GM10847 (cell line): ENCODE measurements around the gene EPB41L4A.

Experiments
- POLR2A ChIP-seq: IDR thresholded peaks from 2 replicates; pipeline ENCODE4 v1.6.1; 2011; ENCODE audit not compliant: insufficient read length; ENCODE audit errors: extremely low read depth

The EPB41L4A gene

DNA sequence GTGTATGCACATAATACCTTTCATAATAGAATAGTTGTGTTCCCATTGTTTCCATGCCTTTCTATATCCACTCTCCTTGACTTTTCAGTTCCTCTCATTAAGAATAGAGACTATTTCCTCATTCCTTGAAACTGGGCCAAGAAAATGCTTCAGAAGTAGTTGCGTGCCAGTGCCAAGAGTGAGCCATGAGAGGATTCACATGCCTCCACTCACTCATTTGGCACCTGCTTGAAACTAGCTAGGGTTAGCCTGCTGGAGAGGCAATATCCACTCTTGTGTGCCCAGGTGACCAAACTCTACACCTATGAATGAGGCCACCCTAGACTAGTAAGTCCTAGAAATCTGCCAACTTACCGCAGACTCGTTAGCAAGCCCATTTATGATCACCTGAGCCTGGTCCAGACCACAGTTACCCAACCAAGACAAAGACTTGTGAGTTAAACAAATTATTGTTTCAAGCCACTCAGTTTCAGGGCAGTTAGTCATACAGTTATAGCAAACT lies 276.3 kb downstream of the EPB41L4A start:
- TF ChIP-seq POLR2A: no peak

DNA sequence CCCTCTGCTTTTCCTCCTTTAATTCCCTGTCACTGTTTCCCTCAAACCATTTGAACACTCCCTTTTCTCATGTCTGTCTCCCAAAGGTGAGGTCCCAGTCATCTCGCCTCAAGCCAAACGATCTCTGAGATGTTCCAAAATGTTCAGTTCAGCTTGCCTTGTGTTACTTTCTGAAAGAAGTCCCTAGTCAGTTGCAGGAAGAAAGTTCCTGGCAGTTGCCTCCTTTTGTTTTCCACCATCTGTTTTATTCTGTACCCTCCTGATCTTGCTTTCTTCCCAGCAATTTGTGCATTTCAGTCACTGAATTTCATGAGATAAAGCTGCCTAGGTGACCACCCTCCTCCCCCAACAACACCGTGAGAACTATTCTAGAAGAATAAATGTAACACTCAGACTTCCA lies 277.5 kb downstream of the EPB41L4A start:
- TF ChIP-seq POLR2A: no peak

DNA sequence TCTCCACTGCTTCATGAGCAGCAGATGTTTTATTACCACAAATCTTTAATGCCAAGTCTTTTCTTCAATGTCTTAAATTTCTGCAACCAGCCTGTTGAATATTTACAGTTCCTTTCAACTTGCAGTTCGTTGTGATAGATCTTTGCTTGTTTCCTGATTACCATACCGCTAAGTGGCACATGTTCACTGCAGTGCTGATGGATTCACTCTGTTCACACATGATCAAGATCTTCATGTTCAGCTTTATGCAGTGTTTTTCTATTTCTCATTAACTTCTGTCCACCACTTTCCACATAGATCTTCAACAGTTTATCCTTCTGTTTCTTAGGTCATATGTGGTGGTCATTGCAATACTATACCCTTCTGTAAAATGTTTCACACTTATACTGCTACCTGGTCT lies 280.6 kb downstream of the EPB41L4A start:
- TF ChIP-seq POLR2A: no peak

DNA sequence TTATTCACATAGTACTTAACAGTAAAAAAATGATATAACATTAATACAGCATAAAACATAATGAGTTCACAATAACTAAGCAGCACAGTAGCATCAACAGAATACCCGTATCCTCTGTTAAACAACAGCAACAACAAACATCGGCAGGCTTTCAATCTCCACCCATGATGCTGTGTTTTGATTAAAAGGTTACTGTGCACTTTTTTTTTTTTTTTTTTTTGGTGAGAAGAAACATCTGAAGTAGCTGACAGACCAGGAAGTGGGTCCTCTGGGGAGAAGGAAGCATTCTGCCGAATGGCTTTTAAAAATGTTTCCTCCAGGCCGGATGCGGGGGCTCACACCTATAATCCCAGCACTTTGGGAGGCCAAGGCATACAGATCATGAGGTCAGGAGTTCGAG lies 282.3 kb downstream of the EPB41L4A start:
- no peak for TF ChIP-seq POLR2A

DNA sequence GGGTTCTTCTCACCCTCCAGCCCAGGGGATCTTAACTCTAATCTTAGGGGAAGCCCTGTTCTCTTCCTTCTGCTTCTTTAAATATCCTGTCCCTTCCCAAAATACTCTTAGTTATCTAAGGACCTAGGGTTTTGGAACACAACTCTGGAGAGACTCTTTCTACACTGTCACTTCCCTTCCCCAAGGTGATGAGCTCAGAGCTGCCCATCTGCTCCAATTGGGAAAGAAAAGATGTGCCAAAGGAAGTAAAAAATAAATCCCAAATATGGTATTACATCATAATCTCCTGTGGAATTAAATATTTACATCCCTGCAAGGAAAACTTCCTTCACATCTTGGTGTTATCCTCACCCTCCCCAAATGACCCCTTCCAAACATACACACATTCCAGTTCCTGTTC lies 291.2 kb downstream of the EPB41L4A start:
- no peak for TF ChIP-seq POLR2A

DNA sequence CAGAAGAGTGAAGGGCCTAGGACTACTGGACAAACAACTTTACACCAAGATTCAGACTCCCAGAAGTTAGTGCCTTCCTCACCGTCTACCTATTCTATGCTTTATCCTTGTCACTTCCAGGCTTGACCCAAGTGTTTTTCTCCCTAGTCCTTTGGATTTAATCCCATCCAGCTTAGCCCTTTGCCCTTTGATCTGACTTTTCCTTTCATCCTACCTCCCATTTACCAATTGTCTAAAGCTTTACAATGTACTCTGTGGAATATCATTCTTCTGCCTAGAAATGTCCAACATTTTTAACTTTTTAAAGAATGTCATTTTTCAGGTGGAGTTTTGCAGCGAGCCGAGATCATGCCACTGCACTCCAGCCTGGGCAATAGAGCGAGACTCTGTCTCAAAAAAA lies 292.1 kb downstream of the EPB41L4A start:
- no peak for TF ChIP-seq POLR2A

DNA sequence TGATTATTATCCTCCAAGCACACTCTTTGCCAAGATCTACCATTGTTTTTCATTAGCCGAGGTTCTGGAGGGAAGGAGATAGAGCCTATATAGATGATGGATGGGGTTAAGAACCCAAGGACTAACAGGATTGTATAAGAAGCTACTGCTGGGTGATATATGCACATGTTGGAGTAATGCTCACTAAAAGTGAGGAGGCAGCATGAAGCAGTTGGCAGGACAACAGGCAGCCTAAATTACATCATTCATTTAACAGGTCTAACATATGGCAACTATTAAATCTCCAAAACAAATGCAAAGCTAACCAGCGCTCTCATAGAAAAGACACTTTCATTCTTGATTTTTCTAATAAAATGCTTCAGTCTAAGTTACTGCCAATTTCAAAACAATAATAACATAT lies 293.2 kb downstream of the EPB41L4A start:
- no peak for TF ChIP-seq POLR2A

DNA sequence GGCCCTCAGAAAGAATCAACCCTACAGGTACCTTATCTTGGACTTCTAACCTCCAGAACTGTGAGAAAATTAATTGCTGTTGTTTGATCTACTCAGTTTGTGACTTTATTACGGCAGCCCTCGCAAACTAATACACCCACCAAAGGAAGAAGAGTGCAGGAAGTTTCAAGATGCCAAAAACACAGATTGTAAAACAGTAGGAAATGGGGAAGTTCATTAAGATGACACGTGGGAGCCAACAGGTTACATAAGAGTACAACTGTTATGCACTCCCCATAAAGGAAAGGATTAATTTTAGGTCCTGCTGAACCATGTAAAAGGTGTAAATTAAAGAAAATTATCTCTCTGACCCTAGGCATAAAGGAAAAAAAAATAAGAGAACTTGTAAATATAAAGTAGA lies 294.3 kb downstream of the EPB41L4A start:
- TF ChIP-seq POLR2A: no peak

DNA sequence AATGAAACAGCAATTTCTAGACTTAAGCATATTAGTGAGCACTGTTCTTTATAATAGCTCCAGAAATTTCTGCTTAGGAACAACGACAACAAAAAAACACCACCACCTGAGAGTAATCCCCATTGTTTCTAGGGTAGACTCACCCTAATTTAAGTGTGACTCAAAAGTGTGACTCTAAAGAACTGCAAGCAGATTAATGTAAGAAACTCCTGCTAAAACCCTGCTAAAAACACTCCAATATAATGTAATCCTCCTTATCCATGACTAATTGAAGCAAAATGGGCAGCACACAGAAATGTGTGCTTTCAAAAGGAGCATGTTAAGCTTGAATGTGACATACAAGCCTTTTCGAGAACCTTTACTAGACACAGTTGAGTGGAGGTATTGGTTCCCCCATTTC lies 296.0 kb downstream of the EPB41L4A start:
- no peak for TF ChIP-seq POLR2A

DNA sequence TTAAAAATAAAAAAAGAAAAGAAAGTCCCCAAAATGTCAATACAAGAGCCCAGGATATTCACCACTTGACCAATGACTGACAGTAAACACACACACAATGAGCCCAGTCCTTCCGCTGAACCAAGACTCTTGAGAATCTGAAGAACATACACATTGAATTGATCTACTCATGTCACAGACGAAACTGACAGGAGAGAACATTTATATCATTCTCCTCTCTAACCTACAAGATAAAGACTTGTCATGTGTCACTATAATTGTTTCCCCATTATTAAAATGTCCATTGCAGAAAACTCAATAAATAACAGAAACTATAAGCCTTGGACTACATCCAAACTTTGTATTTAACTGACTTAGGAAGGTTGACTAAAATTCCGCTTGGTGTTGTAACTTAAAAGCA lies 296.7 kb downstream of the EPB41L4A start:
- TF ChIP-seq POLR2A: no peak

DNA sequence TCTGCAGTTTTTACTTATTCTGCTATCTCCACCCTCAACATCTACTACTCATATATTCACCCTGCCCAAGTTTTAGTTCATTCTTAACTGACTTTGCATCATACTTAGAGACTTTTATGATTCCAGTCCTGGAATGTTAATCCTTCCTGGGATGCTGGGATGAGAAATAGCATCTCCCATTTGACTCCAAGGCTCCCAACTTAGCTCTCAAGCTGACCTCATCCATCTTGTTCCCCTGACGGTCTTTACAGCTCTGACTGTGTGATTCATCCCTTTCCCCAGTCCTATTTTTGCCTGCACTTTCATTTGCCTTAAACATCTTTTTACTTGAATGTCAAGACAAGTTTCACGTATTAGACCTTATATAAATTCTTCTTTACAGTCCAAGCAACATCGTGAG lies 297.8 kb downstream of the EPB41L4A start:
- TF ChIP-seq POLR2A: no peak

DNA sequence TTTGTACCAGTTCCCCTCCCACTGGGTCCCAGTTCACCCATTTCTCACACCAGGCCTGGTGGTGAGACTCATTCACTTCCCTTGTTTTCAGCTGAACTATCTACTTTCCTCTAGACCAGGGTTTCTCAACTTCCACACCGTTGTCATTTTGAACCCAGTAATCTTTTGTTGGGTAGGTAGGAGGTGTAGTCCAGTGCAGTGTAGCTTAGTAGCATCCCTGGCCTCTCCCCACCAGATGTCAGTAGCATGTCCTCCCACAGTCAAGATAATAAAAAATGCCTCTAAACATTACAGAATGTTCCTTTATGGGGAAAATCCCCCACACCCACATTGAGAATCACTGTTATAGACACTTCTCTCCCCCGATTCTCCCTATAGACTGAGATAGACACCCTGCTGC lies 299.1 kb downstream of the EPB41L4A start:
- TF ChIP-seq POLR2A: no peak

DNA sequence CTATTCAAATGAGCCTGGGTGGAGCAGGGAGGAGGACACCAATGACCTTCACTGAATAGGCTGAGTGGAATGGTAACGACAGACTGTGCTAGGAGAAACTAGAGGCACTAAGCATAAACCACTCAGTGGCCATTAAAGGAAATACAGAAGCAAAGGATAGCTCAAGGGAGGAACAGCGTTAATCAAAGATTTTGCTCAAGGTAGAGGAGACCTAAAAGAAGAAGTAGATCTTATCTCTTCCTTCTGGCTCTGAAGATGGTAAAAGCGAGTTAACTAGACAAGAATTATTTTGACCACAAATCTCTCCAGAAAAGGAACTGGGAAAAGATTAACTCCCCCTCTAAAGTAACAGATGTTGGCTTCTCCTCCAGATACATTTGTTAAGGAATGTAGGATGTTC lies 299.6 kb downstream of the EPB41L4A start:
- no peak for TF ChIP-seq POLR2A

DNA sequence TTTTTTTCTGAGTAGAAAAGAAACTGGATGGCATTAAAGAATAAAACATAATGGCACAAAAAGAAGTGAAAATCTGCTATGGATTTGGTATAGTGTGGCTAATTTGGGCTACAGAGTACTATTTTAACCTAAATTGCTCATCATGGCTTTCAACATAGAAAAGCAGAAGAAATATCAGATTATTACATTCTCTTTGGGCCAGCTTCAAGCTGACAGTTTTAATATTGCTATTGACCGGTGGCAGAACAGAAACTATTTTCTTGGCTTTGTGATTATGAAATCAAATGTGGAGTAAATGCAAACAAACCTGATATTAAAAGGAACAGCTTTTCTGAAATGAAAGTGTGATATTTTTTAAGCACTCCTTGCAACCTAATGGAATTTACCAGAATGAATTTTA lies 301.5 kb downstream of the EPB41L4A start:
- no peak for TF ChIP-seq POLR2A

DNA sequence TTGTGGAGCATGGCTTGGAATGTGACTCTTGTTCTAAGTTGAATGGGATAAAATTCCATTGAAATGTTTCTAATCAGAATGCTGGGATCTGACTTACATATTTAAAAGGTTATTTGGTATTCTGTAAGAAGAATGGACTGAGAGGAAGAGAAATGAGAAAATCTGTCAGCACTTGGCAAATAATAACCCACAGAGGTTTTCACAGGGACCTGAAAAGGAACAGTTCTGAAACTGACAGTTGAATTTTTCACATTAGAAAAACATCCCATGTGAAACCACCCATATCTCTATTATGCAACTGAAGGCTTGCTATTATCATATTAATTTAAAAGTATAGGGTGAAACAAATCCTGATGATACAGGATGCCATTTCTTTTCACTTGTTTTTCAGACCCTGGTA lies 302.7 kb downstream of the EPB41L4A start:
- no peak for TF ChIP-seq POLR2A

DNA sequence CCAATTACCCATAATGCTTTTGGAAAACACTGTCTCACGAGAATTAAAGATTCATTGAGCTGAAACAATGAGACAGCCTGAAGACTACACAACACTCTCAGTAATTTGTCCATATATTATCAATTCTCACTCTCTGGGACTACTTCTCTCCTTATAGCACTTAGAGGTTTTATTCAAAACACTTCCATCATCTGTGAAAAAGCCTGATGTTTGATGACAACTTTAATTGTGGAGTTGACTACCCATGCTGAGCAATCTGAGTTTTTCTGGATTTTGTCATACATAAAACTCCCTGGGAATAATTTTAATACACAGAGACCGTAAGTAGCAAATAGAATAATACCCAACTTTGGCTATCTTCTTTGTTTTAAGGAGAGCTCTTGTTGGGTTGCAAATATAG lies 305.5 kb downstream of the EPB41L4A start:
- TF ChIP-seq POLR2A: no peak
